ENCODE results near the gene LIMS3.
"Not testable (repeated sequence)": the region's sequence is repeated elsewhere in the genome, so short reads cannot be mapped to it uniquely, and the experiment has no call there.

DNA sequence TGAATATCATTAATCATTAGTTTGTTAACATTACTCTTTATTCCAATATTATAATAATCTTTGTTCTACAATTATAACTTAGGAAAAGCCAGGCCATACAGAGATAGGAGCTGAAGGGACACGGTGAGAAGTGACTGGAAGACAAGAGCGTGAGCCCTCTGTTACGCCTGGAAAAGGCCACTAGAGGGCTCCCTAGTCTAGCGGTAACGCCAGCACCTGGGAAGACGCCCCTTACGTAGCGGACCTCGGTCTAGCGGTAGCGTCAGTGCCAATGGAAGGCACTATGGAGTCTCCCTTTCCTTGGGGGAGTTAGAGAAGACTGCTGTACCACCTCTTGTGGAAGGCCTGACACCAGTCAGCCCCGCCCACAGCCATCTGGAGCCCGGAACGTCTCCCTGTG is 71.4 kb downstream of the LIMS3 start:
- not testable (repeated sequence) for TF ChIP-seq ZFX (IDR thresholded peaks at IDR 0.05; ENCODE audit: borderline replicate concordance); CTCF (IDR thresholded peaks at IDR 0.05)
